ENCODE results near the gene SERGEF. TPM values are rescaled to one million over a fixed set of nuclear protein-coding genes. Genes with fewer than 3 reads are reported as not detected.

SERGEF gene
- total and polyA plus RNA-seq, 10 of the 15 experiments (the other 5 are each of a cell fraction or from before 2014, with no cell fraction given) = 14.6 to 27.8 (median 22.4) TPM

- no peak for TF ChIP-seq ATF2 (IDR thresholded peaks at IDR 0.05; ENCODE audit: low read length)
- TF ChIP-seq CBFB (IDR thresholded peaks at IDR 0.05; ENCODE audit: low read depth) = no peak
- TF ChIP-seq ZBTB40 (IDR thresholded peaks at IDR 0.05; ENCODE audit: borderline replicate concordance) = no peak
- TF ChIP-seq SUPT20H (IDR thresholded peaks at IDR 0.05; ENCODE audit: borderline replicate concordance, control insufficient read depth, low read depth, low read length) = no peak
Observed at GRCh38 chr11:17812091-17812864, 200.6 kb downstream of the SERGEF start (continued).

- SMC1A ChIA-PET (ENCODE audit: uncharacterized antibody, unreplicated experiment) = no interaction called here
- intact Hi-C loops (cut with micrococcal nuclease; ENCODE audit: unreplicated experiment) = no loop called here
- Histone ChIP-seq H3K9me3 (replicated peaks; ENCODE audit: control insufficient read depth, insufficient read depth, low read length) (no peaks in the 10 kb centered on the region), H3K27ac (ENCODE audit: control insufficient read depth, insufficient read depth) (no peak overlapping the region), H3K9ac (ENCODE audit: control insufficient read depth, insufficient read depth, low read length) (no peak overlapping the region), H3K79me2 (ENCODE audit: control insufficient read depth, insufficient read depth, low read length) (no peaks in the 10 kb centered on the region), H3K4me3 (no peak overlapping the region), H4K20me1 (ENCODE audit: control insufficient read depth, insufficient read depth) (no peaks in the 10 kb centered on the region), H3K36me3 (ENCODE audit: control insufficient read depth in 2 of 2, insufficient read depth in 2 of 2, low read length in 1 of 2) (no peaks in the 10 kb centered on the region; a peak in 1 of 4 replicates), H3K4me2 (ENCODE audit: control insufficient read depth, insufficient read depth) (no peak overlapping the region), H3K27me3 (replicated peaks in 1 of 2; ENCODE audit: control insufficient read depth in 2 of 2, insufficient read depth in 2 of 2, low read length in 1 of 2) (no peaks in the 10 kb centered on the region), H3K4me1 (ENCODE audit: control insufficient read depth, insufficient read depth, low read length) (no peaks in the 10 kb centered on the region), H2AFZ (ENCODE audit: control insufficient read depth, low read depth, low read length) (no peak overlapping the region)
- DNase-seq (ENCODE audit: low read depth, low spot score) = no peak
- BruUV-seq (replicated peaks) = no TSS peak
- no peak for ATAC-seq
- POLR2A ChIA-PET = no interaction called here
- CTCF ChIA-PET = interaction anchor here (1.2 kb wide), 1 partner anchor 167 kb away, joined by 5 read pairs; no protein-coding TSS in a partner anchor
- in situ Hi-C loops (cut with MboI) = no loop called here
- no peak for FAIRE-seq
- RAD21 ChIA-PET (ENCODE audit: unreplicated experiment) = no interaction called here
- WGBS (ENCODE audit: insufficient coverage, insufficient replicate concordance, low lambda C conversion rate, missing lambda C conversion rate) = 91% methylated on average over 7 of the region's 7 CpGs
- no peak for TF ChIP-seq YY1 (IDR thresholded peaks at IDR 0.05; ENCODE audit: low read depth, low read length)
- no peak for TF ChIP-seq NR2F1 (conservative IDR thresholded peaks at IDR 0.05)
- no peak for TF ChIP-seq NRF1 (conservative IDR thresholded peaks at IDR 0.05; ENCODE audit: low read depth, low read length)
- no peak for TF ChIP-seq SP1 (IDR thresholded peaks at IDR 0.05; ENCODE audit: low read depth, low read length)
- TF ChIP-seq ZBED1 (IDR thresholded peaks at IDR 0.05; ENCODE audit: borderline replicate concordance) = no peak
- TF ChIP-seq ZNF274 (IDR thresholded peaks at IDR 0.05; ENCODE audit: insufficient read depth, insufficient read length) = no peak
- no peak for TF ChIP-seq ELK1 (IDR thresholded peaks at IDR 0.05; ENCODE audit: low read depth, low read length)
- TF ChIP-seq MEF2B (IDR thresholded peaks at IDR 0.05; ENCODE audit: partially characterized antibody, poor library complexity, severe bottlenecking) = no peak
- TF ChIP-seq CTCF (IDR thresholded peaks at IDR 0.05 in 2 of 3, conservative IDR thresholded peaks at IDR 0.05 in 1 of 3; ENCODE audit: control insufficient read depth in 2 of 3, extremely low read depth in 1 of 3, insufficient read depth in 1 of 3, low read depth in 3 of 3, low read length in 3 of 3) = no peak
- TF ChIP-seq FOXM1 (IDR thresholded peaks at IDR 0.05; ENCODE audit: low read depth, low read length) = no peak
Observed at GRCh38 chr11:17811352-17811751, 201.5 kb downstream of the SERGEF start.
